ENCODE results near the gene MRM1. TPM values are rescaled to one million over a fixed set of nuclear protein-coding genes. Genes with fewer than 3 reads are reported as not detected.

Gene MRM1
- total RNA-seq, 8 experiments from 2014 or later: 2.3 to 15.1 (median 3.8) TPM

DNA sequence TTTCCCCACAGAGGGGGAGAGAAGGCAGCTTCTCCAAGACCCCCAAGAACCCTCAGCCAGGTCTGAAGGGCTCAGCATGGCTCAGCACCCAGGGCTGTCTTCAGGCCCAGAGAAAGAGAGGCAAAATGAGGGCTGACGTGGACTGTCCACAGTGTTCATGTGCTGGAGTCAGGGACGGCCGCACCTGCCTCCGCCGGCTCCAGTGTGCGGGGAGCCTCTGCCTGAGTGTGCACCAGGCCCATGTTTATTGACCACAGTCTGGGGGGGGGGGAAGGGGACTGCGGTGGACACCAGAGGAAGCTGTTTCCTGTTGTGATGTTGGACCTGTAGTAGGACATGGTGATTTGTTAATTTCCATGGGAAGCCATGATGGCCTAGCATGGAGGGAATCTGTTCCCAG lies 6.9 kb downstream of the MRM1 start:
- H3K27ac ChIP-seq: no peak overlapping the region
- in situ Hi-C loops (cut with MboI; ENCODE audit: low pct_unique_long_range_greater_than_20kb in 2 of 9, low sequenced_read_pairs in 9 of 9, unreplicated experiment in 9 of 9): loop anchor here in 6 of 9 experiments (25.0 kb wide), 4 partner anchors 454 to 754 kb away; no protein-coding TSS in a partner anchor
- WGBS, 10 experiments: 74 to 93% methylated on average over 5 of the region's 7 CpGs; no CpG with 5 or more reads in 8 of the 10 experiments
- ATAC-seq (replicated peaks in 6 of 8): peak in 3 of 8 experiments; percentile 10 to 14 (median 12)
- no peak overlapping the region for H3K4me3 ChIP-seq
- peaks cover 0 to 1% of the 10 kb centered on the region in 2 donors for H3K4me1 ChIP-seq (replicated peaks in 1 of 2)

DNA sequence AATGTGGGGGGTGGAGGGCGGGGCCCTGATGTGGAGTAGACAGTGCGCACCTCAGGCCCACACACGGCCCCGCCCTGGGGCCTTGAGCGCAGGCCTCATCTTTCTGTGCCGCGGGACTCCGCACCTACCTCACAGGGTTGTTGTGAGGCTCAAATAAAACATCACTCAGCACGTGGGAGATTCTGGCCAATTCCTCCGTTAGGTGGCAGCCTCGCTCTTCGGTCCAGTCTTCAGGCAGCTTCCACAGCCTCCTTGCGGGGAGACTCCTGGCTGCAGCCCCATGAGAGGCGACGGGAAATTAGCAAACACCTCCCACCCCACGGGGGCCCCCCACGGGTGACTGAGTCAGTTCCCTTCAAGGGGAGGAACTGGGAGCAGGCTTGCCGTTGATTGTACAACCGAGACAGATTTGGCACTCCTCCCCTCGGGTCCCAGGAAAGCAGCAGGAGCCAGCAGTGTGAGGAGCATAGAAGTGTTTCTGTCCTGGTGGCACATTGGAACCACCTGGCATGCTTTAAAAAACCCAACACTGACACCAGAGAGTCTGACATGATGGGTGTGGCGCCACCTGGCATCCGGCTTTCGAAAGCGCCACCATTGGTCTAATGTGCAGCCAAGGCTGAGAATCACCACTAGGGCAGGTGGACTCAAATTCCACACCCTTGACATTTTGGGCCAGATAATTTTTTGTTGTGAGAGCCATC lies 7.6 kb downstream of the MRM1 start:
- in situ Hi-C loops (cut with MboI; ENCODE audit: low pct_unique_long_range_greater_than_20kb in 2 of 9, low sequenced_read_pairs in 9 of 9, unreplicated experiment in 9 of 9): loop anchor here in 6 of 9 experiments (25.0 kb wide), 4 partner anchors 453 to 753 kb away; no protein-coding TSS in a partner anchor
- 27 to 88% (median 68%) methylated on average over 2 to 15 of the region's 24 CpGs; no CpG with 5 or more reads in 5 of the 10 experiments for WGBS, 10 experiments
- H3K4me3 ChIP-seq: no peak overlapping the region

DNA sequence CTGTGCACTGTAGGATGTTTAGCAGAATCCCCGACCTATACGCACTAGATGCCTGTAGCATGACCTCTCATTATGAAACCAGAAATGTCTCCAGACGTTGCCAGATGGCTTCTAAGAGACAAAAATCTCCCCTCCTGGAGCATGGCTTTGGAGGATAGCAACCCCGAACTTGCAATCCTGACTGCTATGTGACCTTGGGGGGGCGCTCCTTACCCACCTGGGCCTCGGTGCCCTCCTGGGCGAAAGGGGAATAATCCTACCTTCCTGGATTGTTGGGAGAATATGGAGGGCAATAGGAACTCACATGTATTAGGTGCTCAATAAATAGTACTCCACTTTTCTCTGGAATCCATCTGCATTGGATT lies 8.1 kb downstream of the MRM1 start:
- ATAC-seq (replicated peaks in 6 of 8): no peak
- in situ Hi-C loops (cut with MboI; ENCODE audit: low pct_unique_long_range_greater_than_20kb in 2 of 9, low sequenced_read_pairs in 9 of 9, unreplicated experiment in 9 of 9): loop anchor here in 6 of 9 experiments (25.0 kb wide), 4 partner anchors 453 to 753 kb away; no protein-coding TSS in a partner anchor
- WGBS, 10 experiments: 0 to 100% (median 87%) methylated on average over 1 to 5 of the region's 7 CpGs; no CpG with 5 or more reads in 6 of the 10 experiments
- no peak overlapping the region for H3K4me3 ChIP-seq
- no peaks in the 10 kb centered on the region for H3K4me1 ChIP-seq (replicated peaks in 1 of 2)
- H3K27ac ChIP-seq: no peak overlapping the region

More for the DNA sequence above, 7.6 kb downstream of the MRM1 start:
- Histone ChIP-seq H3K4me1 (replicated peaks in 1 of 2) (no peaks in the 10 kb centered on the region), H3K27ac (no peak overlapping the region)
- peak in 7 of 8 experiments; percentile 84 to 91 (median 86) for ATAC-seq (replicated peaks in 6 of 8)

DNA sequence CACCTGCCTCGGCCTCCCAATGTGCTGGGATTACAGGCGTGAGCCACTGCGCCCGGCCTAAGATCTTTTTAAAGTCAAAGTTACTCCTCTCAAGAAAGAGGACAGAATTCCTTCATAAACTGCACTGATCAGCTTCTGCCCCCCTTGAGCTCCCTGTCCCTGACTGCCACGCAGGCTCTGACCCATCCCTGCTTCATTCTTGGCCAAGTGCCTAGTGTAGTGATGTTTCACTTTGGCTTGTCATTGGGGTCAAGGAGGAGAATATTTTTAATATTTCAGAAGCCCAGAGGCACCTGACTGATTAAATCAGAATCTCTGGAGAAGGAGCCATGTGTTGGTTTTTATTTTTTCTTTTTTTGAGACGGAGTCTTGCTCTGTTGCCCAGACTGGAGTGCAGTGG lies 9.1 kb downstream of the MRM1 start:
- in situ Hi-C loops (cut with MboI; ENCODE audit: low pct_unique_long_range_greater_than_20kb in 2 of 9, low sequenced_read_pairs in 9 of 9, unreplicated experiment in 9 of 9): loop anchor here in 6 of 9 experiments (25.0 kb wide), 4 partner anchors 452 to 752 kb away; no protein-coding TSS in a partner anchor
- no peak overlapping the region for H3K4me3 ChIP-seq
- no peak for ATAC-seq (replicated peaks in 6 of 8)

GRCh38 chr17:36611345-36612072 lies 10.1 kb downstream of the MRM1 start:
- WGBS, 10 experiments: 7 to 100% (median 80%) methylated on average over 1 to 8 of the region's 9 CpGs; no CpG with 5 or more reads in 1 of the 10 experiments
- in situ Hi-C loops (cut with MboI; ENCODE audit: low pct_unique_long_range_greater_than_20kb in 2 of 9, low sequenced_read_pairs in 9 of 9, unreplicated experiment in 9 of 9): loop anchor here in 6 of 9 experiments (25.0 kb wide), 4 partner anchors 451 to 751 kb away; no protein-coding TSS in a partner anchor
- H3K4me1 ChIP-seq (replicated peaks in 1 of 2): peaks cover 6 to 7% of the 10 kb centered on the region in 2 donors
- peak in 3 of 8 experiments; percentile 29 to 93 (median 39) for ATAC-seq (replicated peaks in 6 of 8)
- no peak overlapping the region for H3K27ac ChIP-seq
- no peak overlapping the region for H3K4me3 ChIP-seq

More for the DNA sequence above, 9.1 kb downstream of the MRM1 start:
- WGBS, 10 experiments: 66 to 100% (median 95%) methylated on average over 1 to 6 of the region's 6 CpGs; no CpG with 5 or more reads in 5 of the 10 experiments
- no peak overlapping the region for H3K27ac ChIP-seq
- peaks cover 6 to 7% of the 10 kb centered on the region in 2 donors for H3K4me1 ChIP-seq (replicated peaks in 1 of 2)

- ATAC-seq (replicated peaks in 6 of 8): no peak
- H3K4me1 ChIP-seq (replicated peaks in 1 of 2): peaks cover 6 to 7% of the 10 kb centered on the region in 2 donors
- in situ Hi-C loops (cut with MboI; ENCODE audit: low pct_unique_long_range_greater_than_20kb in 2 of 9, low sequenced_read_pairs in 9 of 9, unreplicated experiment in 9 of 9): loop anchor here in 6 of 9 experiments (25.0 kb wide), 4 partner anchors 450 to 750 kb away; no protein-coding TSS in a partner anchor
- no peak overlapping the region for H3K4me3 ChIP-seq
- no peak overlapping the region for H3K27ac ChIP-seq
- no CpG with 5 or more reads among the region's 3 CpGs for WGBS, 10 experiments
These were observed 10.9 kb downstream of the MRM1 start for GRCh38 chr17:36612323-36612722.

DNA sequence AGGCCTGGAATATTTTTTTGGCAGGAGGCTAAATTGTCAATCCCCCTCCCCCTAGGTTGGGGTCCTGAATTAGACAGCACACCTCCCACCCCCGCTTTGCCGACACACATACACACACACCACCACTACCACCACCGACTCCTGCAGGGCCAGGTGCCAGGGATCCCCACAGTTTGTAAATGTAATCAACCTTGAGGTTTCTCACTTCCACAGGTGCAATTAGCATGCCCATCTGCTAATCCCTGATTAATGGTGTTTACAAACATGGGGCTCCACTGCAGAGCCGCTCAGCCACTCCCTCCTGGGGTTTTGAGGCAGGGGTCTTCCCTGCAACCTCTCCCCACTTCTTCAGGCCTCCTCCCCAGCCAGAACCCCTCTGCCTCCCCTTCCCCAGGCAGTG lies 11.8 kb downstream of the MRM1 start:
- in situ Hi-C loops (cut with MboI; ENCODE audit: low pct_unique_long_range_greater_than_20kb in 2 of 9, low sequenced_read_pairs in 9 of 9, unreplicated experiment in 9 of 9): loop anchor here in 6 of 9 experiments (25.0 kb wide), 4 partner anchors 449 to 749 kb away; no protein-coding TSS in a partner anchor
- 80% methylated on average over 1 of the region's 4 CpGs; no CpG with 5 or more reads in 9 of the 10 experiments for WGBS, 10 experiments
- ATAC-seq (replicated peaks in 6 of 8): no peak

DNA sequence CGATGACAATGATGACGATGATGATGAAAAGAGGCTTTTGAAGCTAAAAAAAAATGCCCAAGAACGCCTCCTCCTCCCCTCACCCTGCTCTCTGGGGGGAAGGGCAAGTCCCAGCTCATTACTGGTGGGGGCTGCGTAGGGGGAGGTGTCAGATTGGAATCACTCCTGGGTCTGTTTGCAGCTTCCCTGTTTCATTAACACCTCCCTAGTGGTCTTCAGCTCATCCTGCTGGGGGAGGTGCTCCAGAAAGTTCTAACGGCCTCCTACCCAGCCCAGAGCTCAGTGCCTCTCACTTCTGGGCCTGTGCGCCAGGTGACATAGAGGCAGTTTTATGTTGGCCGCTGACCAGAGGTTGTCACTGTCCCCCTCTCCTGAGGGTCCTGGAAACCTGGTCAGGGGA lies 12.7 kb downstream of the MRM1 start:
- ATAC-seq (replicated peaks in 6 of 8): no peak
- no peak overlapping the region for H3K4me3 ChIP-seq
- peaks cover 6 to 7% of the 10 kb centered on the region in 2 donors for H3K4me1 ChIP-seq (replicated peaks in 1 of 2)
- WGBS, 10 experiments: 40 to 100% (median 80%) methylated on average over 1 to 7 of the region's 7 CpGs; no CpG with 5 or more reads in 3 of the 10 experiments
- in situ Hi-C loops (cut with MboI; ENCODE audit: low pct_unique_long_range_greater_than_20kb in 2 of 9, low sequenced_read_pairs in 9 of 9, unreplicated experiment in 9 of 9): loop anchor here in 6 of 9 experiments (25.0 kb wide), 4 partner anchors 448 to 748 kb away; no protein-coding TSS in a partner anchor
- no peak overlapping the region for H3K27ac ChIP-seq

More for the DNA sequence above, 11.8 kb downstream of the MRM1 start:
- Histone ChIP-seq H3K4me3 (no peak overlapping the region), H3K27ac (no peak overlapping the region), H3K4me1 (replicated peaks in 1 of 2) (peaks cover 6 to 7% of the 10 kb centered on the region in 2 donors)

GRCh38 chr17:36614933-36615332 lies 13.6 kb downstream of the MRM1 start:
- Histone ChIP-seq H3K27ac (no peak overlapping the region), H3K4me3 (no peak overlapping the region), H3K4me1 (replicated peaks in 1 of 2) (peaks cover 6 to 7% of the 10 kb centered on the region in 2 donors)
- WGBS, 10 experiments: 0 to 45% (median 26%) methylated on average over 1 to 4 of the region's 5 CpGs; no CpG with 5 or more reads in 2 of the 10 experiments
- in situ Hi-C loops (cut with MboI; ENCODE audit: low pct_unique_long_range_greater_than_20kb in 2 of 9, low sequenced_read_pairs in 9 of 9, unreplicated experiment in 9 of 9): loop anchor here in 6 of 9 experiments (25.0 kb wide), 4 partner anchors 447 to 747 kb away; no protein-coding TSS in a partner anchor
- peak in 4 of 8 experiments; percentile 18 to 50 (median 32) for ATAC-seq (replicated peaks in 6 of 8)

DNA sequence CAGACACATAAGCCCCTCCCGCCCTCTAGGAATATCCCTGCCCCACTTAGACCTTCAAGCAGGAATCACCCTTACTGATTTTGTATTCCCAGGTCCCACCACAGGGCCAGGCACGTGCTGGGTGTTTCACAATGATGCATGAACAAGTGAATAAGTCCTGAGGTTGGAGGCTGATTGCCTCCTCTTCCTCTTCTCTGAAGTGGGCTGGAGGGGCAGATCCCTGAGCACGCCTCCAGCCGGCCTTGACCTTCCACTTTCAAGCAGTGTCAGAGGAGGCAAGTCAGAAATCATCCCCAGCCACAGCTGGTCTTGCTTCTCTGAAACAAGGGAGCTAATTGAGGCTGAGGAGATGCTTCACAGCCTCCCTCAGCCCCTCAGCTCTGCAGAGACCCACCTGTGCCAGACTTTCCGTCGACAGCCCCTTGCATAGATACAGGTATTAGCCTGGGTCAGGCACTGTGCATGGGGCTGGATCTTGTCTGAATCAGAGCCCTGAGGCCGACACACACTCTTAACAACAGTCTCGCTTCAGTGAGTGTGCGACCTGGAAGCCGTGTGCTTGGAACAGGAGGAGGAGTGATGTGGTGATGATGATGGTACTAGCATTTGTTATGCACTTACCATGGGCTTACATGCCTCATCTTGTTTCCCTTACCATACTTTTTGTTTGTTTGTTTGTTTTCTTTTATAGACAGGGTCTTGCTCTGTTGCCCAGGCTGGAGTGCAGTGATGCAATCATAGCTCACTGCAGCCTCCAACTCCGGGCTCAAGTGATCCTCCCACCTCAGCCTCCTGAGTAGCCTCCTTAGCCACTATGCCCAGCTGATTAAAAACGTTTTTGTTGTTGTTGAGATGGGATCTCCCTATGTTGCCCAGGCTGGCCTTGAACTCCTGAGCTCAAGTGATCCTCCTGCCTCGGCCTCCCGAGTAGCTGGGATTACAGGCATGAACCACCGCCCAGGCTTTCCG lies 15.0 kb downstream of the MRM1 start:
- in situ Hi-C loops (cut with MboI; ENCODE audit: low pct_unique_long_range_greater_than_20kb in 2 of 9, low sequenced_read_pairs in 9 of 9, unreplicated experiment in 9 of 9): loop anchor here in 6 of 9 experiments (25.0 kb wide), 4 partner anchors 446 to 746 kb away; no protein-coding TSS in a partner anchor

DNA sequence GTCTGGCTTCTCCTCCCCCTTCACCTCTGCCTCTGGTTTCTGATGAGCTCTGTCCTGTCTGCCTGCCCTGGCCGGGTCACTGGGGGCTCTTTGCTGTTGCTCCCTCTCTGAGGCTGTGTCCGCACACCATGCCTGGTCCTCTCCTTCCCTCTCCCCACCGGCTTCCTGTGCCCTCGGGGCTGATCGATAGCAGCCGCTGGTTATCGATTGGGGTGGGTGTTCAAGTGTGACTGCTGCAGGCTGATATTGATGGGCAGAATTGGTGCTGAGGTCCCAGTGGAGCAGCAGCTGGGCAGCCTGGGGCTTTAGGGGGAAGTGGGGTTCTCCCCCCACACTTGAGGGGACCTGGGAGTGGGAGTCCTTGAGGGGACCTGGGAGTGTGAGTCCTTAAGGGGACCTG lies 16.4 kb downstream of the MRM1 start:
- in situ Hi-C loops (cut with MboI; ENCODE audit: low pct_unique_long_range_greater_than_20kb in 2 of 9, low sequenced_read_pairs in 9 of 9, unreplicated experiment in 9 of 9): loop anchor here in 6 of 9 experiments (25.0 kb wide), 4 partner anchors 445 to 745 kb away; no protein-coding TSS in a partner anchor
- Histone ChIP-seq H3K4me1 (replicated peaks in 1 of 2) (peaks cover 6 to 7% of the 10 kb centered on the region in 2 donors), H3K27ac (no peak overlapping the region), H3K4me3 (no peak overlapping the region)
- no peak for ATAC-seq (replicated peaks in 6 of 8)
- WGBS, 10 experiments: 60 to 80% (median 79%) methylated on average over 1 to 5 of the region's 7 CpGs; no CpG with 5 or more reads in 7 of the 10 experiments

More for the DNA sequence above, 15.0 kb downstream of the MRM1 start:
- Histone ChIP-seq H3K4me3 (no peak overlapping the region), H3K4me1 (replicated peaks in 1 of 2) (peaks cover 6 to 7% of the 10 kb centered on the region in 2 donors), H3K27ac (no peak overlapping the region)
- WGBS, 10 experiments: 0 to 100% (median 87%) methylated on average over 1 to 9 of the region's 16 CpGs; no CpG with 5 or more reads in 3 of the 10 experiments
- no peak for ATAC-seq (replicated peaks in 6 of 8)

Measured in motor neuron (in vitro differentiated cells).